OCI-M2 (cell line): ENCODE results near the gene GTF3C4.

Experiments
- DNase-seq: peaks from one replicate; lab custom pipeline; 2025; ENCODE audit not compliant: unreplicated experiment; lab: John Stamatoyannopoulos, UW

Gene GTF3C4

DNA sequence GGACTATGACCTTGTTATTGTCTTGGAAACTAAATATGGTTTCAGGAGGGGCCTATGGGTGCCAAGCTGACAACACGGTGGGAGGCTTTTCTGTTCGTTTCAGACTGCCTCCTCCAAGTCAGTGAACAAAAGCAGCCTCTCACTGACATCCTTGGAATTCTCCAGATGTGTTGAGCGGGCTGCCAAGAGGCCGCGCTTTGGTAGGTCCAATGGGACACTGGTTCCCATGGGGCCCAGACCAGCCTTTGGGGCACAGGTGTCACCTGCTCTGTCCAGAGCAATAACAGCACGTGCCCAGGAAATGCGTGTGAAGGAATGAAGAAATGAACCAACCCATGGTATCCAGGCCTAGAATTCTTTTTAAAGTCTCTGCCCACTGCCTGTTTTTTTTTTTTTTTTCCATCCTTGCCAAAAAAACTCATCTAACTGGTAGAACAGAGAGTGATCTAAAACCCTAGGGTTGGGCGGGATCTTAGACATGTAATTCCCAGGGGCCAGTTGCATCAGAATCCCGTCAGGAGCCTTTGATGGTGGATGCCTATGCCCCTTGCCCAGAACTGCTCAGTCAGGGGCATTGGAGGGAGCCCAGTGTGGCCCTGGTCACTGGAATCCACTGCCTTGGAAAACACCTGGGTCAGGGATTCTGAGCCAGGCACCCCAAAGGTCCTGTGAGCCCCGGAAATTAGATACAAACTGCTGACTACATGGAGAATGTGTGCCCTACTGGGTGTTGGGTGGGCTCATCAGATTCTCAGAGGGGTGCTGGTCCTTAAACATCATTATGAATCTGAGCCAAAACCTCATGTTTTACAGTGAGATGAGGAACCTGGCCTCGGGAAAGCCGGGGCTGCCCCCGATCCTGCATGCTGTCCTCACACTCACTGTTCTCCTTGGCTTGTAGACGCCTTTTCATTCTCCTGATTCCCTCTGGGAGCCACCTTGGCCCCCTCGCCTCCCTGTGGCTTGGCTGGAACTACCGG lies 60.1 kb downstream of the GTF3C4 start:
- no peak for DNase-seq

- DNase-seq, result no peak
These were observed 61.0 kb downstream of the GTF3C4 start for GRCh38 chr9:132731230-132731629.

GRCh38 chr9:132732326-132733259 lies 62.3 kb downstream of the GTF3C4 start:
- DNase-seq, result no peak

GRCh38 chr9:132733260-132733815 lies 63.1 kb downstream of the GTF3C4 start:
- no peak for DNase-seq

DNA sequence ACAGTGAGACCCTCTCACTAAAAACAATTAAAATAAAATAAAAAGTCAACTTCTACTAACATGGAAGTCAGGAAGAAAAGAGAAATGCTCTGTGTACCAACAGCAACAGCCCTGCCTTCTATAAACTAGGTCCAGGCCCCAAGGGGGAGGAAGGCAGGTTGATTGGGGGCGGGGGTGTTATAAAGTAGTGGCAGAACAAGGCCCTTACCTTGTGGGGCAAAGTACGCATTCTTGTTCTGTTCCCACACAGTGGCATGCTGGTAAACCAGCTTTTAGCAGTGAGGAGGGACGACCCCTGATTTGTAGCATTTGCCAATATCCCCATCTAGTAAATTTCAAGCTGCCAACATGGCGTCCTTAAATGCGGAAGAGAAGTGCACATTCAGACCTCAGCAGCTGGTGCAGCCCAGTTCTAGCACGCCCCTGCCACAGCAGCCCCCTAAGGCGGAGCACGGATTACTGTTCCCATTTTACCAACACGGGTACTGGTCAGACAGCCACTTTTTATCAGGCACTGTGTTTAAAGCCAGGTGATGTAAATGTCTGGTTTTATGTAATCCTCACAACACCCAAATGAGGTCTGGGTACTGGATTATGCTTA lies 69.5 kb downstream of the GTF3C4 start:
- DNase-seq, result no peak

GRCh38 chr9:132740526-132741309 lies 70.5 kb downstream of the GTF3C4 start:
- DNase-seq, result no peak

- DNase-seq, result no peak
These were observed 72.6 kb downstream of the GTF3C4 start for GRCh38 chr9:132742821-132743311.

DNA sequence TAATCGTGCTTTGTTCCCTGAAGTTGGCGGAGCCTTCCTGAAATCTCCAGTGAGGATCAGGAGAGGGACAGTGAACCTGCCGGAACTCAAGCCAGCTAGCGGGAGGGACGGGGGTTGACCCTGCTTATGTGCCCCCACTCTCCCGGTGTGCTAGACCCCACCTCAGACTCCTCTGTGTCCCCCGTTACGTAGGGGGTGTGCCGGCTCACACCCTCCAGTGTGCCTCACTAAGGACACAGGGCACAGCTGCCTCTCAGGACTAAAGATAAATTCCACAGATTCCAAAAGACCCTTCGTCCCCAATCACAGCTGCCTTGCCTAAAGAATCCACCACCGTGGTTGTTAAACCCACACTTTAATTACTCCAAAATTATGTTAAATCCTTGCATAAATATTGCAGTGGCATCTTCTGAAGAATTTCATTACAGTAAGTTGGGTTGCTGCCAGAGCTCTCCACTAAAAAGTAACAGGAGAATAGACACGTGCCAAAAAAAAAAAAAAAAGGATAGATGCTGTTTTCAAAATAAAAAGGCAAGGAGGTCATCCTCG lies 73.7 kb downstream of the GTF3C4 start:
- no peak for DNase-seq
